ENCODE measurements around the gene CYP3A7.

Gene CYP3A7

GRCh38 chr7:99679400-99680191 lies 55.4 kb downstream of the CYP3A7 start, which contains the start of gene CYP3A5:
TSS of gene CYP3A5 (minus strand) at chr7:99679996. CDS start at chr7:99679896, 100 bp downstream.
- no peak for TF ChIP-seq CTCF (conservative IDR thresholded peaks at IDR 0.05; ENCODE audit: low read depth, low read length)
- H3K4me3 ChIP-seq (ENCODE audit: low read length), result no peak within 1 kb of the TSS
- no peak for DNase-seq (ENCODE audit: low read depth)

- TF ChIP-seq CTCF (conservative IDR thresholded peaks at IDR 0.05; ENCODE audit: low read depth, low read length), result no peak
- no peak overlapping the region for H3K4me3 ChIP-seq (ENCODE audit: low read length)
- DNase-seq (ENCODE audit: low read depth), result no peak
Observed at GRCh38 chr7:99679032-99679399, 56.0 kb downstream of the CYP3A7 start.

GRCh38 chr7:99677648-99678045 lies 57.3 kb downstream of the CYP3A7 start:
- no peak for DNase-seq (ENCODE audit: low read depth)
- H3K4me3 ChIP-seq (ENCODE audit: low read length), result no peak overlapping the region
- TF ChIP-seq CTCF (conservative IDR thresholded peaks at IDR 0.05; ENCODE audit: low read depth, low read length), result no peak

- TF ChIP-seq CTCF (conservative IDR thresholded peaks at IDR 0.05; ENCODE audit: low read depth, low read length), result no peak
- no peak for DNase-seq (ENCODE audit: low read depth)
- H3K4me3 ChIP-seq (ENCODE audit: low read length), result no peak overlapping the region
Observed at GRCh38 chr7:99677013-99677647, 57.9 kb downstream of the CYP3A7 start.

GRCh38 chr7:99674995-99675742 lies 59.8 kb downstream of the CYP3A7 start:
- no peak overlapping the region for H3K4me3 ChIP-seq (ENCODE audit: low read length)
- DNase-seq (ENCODE audit: low read depth), result no peak
- TF ChIP-seq CTCF (conservative IDR thresholded peaks at IDR 0.05; ENCODE audit: low read depth, low read length), result no peak

GRCh38 chr7:99672573-99672972 lies 62.4 kb downstream of the CYP3A7 start:
- H3K4me3 ChIP-seq (ENCODE audit: low read length), result no peak overlapping the region
- no peak for DNase-seq (ENCODE audit: low read depth)
- TF ChIP-seq CTCF (conservative IDR thresholded peaks at IDR 0.05; ENCODE audit: low read depth, low read length), result no peak
